HFF-Myc (cell line): Measurements from ENCODE around the gene SRP14.

Experiments used
- DNase-seq: peaks from one replicate; pipeline ENCODE4 v3.0.0-alpha.2; 2011; ENCODE audit warnings: low read depth; ENCODE audit errors: extremely low read depth
- H3K4me3 ChIP-seq: replicated peaks from 2 replicates; pipeline ENCODE4 v1.5.1; 2011; ENCODE audit warnings: low read depth, mild to moderate bottlenecking, control low read depth, low read length
- TF ChIP-seq, protein P1 (sequence below): IDR thresholded peaks from 2 replicates; pipeline ENCODE4 v1.5.1; 2012; ENCODE audit warnings: mild to moderate bottlenecking, low read depth, low read length, control low read depth; ENCODE audit errors: missing control alignments

The SRP14 gene

DNA sequence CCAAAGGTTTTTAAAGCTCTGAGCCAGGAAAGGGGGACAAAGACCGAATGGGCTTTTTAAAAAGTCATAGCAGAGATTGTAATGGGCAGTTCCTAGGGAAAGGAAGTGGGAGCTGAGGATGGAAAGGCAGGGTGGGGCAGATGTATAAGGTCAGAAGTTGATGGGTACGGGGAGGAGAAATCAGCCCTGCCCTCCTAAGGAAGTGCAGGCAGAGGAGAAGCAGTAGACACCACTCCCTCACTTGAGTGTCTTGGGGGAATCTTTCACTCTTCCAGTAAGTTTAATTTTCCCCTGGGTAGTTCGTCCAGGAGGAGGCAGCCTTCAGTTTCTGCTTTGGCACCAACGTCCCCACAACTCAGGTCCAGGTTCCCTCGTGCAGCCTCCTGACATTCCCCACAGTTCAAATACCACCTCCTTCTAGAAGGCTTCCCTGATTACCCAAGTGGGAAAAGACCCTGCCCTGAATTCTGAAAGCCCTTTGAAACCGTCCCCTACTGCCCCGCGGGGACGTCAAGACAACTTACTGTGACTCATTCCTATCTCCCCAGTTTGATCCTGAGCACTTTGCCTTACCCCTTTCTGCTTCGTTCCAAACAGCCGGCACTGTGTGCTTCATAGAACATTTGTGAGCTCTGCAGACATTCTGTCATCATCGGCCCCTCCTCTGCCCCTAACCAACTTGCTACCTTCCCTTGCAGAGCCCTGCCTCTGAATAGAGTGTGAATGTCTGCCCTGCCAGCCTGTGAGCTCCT is 14.3 kb upstream of the SRP14 start:
- TF ChIP-seq, protein P1, sequence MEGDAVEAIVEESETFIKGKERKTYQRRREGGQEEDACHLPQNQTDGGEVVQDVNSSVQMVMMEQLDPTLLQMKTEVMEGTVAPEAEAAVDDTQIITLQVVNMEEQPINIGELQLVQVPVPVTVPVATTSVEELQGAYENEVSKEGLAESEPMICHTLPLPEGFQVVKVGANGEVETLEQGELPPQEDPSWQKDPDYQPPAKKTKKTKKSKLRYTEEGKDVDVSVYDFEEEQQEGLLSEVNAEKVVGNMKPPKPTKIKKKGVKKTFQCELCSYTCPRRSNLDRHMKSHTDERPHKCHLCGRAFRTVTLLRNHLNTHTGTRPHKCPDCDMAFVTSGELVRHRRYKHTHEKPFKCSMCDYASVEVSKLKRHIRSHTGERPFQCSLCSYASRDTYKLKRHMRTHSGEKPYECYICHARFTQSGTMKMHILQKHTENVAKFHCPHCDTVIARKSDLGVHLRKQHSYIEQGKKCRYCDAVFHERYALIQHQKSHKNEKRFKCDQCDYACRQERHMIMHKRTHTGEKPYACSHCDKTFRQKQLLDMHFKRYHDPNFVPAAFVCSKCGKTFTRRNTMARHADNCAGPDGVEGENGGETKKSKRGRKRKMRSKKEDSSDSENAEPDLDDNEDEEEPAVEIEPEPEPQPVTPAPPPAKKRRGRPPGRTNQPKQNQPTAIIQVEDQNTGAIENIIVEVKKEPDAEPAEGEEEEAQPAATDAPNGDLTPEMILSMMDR: no peak
- DNase-seq: no peak
- H3K4me3 ChIP-seq: no peak overlapping the region

DNA sequence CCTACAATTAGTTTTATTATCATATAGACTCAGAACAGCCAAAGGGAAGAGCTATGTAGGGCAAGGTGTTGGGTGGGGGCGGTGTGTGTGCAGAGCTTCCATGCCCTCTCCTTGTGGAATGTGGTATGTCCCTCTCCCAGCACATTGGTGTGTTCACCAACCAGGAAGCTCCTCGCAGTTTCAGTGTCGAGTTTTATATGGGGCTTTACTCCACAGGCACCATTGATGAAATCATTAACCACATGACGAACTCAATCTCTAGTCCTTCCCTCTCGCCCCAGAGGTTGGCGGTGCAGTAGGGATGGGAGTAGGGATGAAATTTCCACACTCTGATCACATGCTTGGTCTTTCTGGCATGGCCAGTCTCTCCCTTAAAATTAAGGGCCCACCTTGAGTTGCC is 13.6 kb upstream of the SRP14 start:
- TF ChIP-seq, protein P1: no peak
- no peak for DNase-seq
- no peak overlapping the region for H3K4me3 ChIP-seq

DNA sequence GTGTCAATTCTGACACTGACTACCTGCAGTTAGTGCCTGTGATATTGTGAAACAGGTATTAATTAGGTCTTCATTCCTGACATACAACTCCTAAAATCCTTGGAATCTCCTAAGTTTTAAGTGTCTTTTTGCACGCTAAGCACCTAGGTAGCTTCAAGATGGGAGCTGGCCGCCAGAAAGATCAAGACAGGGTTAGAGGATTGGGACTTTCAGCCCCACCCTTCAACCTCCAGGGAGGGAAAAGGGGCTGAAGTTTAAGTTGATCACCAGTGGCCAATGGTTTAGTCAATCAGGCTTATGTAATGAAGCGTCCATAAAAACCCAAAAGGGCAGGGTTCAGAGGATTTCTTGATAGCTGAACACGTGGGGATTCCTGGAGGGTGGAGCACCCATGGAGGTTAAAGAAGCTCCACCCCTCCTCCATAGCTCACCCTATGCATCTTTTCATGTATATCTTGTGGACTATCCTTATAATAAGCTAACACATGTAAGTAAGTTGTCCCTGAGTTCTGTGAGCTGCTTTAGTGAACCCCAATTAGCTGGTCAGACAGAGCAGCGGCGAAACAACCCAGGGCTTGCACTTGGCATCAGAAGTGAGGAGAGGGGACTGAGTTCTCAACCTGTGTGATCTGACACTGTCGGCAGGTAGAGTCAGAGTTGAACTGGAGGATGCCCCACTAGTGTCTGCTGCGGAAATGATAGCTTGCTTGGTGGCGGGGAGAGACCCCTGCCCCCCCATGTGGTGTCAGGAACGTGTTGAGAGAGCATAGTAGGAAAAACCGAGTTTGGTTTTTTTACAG is 12.8 kb upstream of the SRP14 start:
- H3K4me3 ChIP-seq: no peak overlapping the region
- TF ChIP-seq, protein P1: no peak
- no peak for DNase-seq

DNA sequence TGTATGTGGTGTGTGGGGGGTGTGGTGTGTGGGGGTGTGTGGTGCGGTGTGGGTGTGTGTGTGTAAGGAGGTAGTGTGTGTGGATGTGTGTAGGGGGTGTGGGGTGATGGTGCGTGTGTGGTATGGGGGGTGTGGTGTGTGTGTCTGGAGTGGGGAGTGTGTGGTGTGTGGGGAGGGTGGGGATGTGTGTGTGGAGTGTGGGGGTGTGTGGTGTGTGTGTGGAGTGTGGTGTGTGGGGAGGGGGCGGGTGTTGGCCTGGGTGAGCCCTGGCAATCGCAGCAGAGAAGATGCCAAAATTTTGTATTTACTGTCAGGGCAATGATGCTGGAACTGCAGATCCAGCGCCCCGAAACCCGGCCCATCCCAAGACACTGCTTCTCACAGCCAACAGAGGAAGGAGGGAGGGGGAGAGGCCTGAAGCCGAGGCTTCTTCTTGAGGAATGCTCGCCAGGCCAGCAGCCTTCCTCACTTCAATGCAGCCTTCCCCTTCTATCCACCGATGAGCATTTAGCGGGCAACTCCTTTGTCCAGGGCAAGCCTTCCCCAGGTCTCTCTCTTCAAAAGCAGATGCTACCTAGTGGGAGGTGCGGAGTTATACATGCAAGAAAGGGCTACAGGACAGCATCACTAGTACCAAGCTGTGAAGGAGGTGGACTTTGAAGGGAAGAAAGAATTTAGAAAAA is 11.9 kb upstream of the SRP14 start:
- DNase-seq: no peak
- H3K4me3 ChIP-seq: no peak overlapping the region
- TF ChIP-seq, protein P1: no peak

DNA sequence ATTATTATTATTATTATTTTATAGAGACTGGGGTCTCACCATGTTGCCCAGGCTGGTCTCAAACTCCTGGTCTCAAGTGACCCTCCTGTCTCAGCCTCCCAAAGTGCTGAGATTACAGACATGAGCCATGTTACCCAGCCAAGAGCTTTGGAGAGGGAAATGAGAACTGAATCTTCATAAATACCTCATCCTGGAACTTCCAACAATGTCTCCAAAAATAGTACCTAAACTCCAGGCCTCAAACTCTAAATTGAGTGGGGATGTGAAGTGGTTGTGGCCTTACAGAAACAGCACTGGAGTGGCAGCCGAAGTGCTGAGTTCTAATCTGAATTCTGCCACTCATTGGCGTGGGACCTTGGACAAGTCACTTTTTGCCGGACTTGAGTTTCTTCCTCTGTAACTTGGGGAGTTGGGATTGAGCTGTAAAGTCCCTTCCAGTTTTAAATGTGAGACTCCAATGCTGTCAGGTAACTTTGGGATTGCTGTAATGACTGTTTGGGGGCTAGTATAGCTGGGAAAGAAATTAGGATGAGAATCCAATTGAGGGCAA is 10.0 kb upstream of the SRP14 start:
- H3K4me3 ChIP-seq: no peak overlapping the region
- DNase-seq: no peak
- TF ChIP-seq, protein P1: no peak

DNA sequence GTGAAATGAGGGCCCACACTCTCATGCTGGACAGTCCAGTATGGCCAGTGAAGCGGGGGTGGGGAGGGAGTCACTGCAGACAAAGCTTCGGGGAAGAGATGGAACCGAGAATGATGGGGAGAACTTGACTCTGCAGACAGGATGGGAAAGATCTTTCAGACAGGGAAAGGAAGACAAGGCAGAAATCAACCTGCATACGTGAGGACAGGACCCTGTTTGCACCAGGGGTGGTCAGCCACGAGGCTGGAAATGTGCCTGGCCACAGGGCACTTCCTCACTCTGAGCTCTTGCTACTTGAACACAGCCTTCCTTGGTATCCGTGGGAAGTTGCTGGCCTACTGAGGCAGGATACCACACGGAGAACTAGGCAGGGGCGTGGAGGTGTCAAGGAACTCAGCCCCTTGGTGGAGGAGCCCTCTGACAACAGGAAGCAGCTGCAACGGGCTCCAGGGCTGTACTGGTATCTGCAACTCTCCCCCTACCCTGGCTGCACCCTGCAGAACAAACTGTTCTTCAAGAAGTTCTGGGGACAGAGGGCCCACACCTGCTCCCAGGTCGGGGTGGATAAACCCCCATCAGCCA is 9.3 kb upstream of the SRP14 start:
- no peak overlapping the region for H3K4me3 ChIP-seq
- TF ChIP-seq, protein P1: no peak
- DNase-seq: no peak
